ENCODE results near the gene PLXNB1.

The PLXNB1 gene

GRCh38 chr3:48399387-48400172, 30.3 kb downstream of the PLXNB1 start:
- H3K36me3 ChIP-seq (ENCODE audit: insufficient read depth, low read length) = no peaks in the 10 kb centered on the region
- H4K20me1 ChIP-seq (ENCODE audit: insufficient read depth, low read length) = no peaks in the 10 kb centered on the region
- no peak overlapping the region for H3K4me2 ChIP-seq (ENCODE audit: insufficient read depth, low read length)
- H3K27me3 ChIP-seq (ENCODE audit: insufficient read depth, low read length, poor library complexity) = peaks cover 3% of the 10 kb centered on the region
- no peak for ATAC-seq (ENCODE audit: insufficient read depth, low read depth)
- no peak for TF ChIP-seq EZH2 (IDR thresholded peaks at IDR 0.05; ENCODE audit: borderline replicate concordance, low read depth, low read length, severe bottlenecking)
- H3K79me2 ChIP-seq (ENCODE audit: insufficient read depth, low read length) = no peaks in the 10 kb centered on the region
- H3K9me3 ChIP-seq (ENCODE audit: insufficient read depth, low read length, severe bottlenecking) = no peaks in the 10 kb centered on the region
- H3K4me1 ChIP-seq (ENCODE audit: insufficient read depth, low read length) = no peaks in the 10 kb centered on the region
- H2AFZ ChIP-seq (ENCODE audit: low read depth, low read length) = no peak overlapping the region
- no peak overlapping the region for H3K4me3 ChIP-seq (ENCODE audit: low read depth in 1 of 2, low read length in 2 of 2)
- DNase-seq = no peak
- no peak overlapping the region for H3K27ac ChIP-seq (ENCODE audit: low read length)
- H3K9ac ChIP-seq (ENCODE audit: low read depth, low read length) = no peak overlapping the region

DNA sequence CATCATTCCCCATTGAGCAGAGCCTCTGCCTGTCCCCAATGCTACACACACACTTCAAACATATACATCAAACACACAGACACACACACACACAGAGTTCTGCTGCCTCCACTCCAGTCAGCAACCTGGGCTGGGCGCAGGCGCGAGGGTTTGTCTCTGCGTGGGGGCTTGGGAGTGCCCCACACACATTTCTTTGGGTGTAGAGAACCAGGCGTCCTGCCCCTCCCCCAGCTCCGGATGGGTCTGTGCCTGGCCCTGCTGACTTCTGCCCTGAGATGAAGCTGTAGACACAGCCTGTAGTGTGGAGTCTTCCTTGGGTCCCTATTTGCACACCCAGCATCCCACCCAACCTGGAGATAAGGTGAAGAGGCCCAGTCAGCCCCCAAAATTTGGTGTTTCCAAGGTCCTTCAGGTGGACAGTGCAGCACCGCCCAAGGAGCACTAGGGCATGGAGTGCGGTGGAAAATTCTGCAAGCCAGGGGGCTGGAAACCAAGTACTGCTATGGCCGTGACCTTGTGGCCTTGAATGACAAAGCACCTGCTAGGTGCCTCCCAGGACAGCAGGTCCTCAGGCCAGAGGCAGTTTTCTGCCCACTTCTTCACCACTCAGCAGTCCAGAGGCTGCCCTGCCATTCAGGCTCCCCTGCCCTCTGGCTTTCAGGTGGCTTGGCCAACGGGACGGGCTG, 31.0 kb downstream of the PLXNB1 start:
- Histone ChIP-seq H3K4me1 (ENCODE audit: insufficient read depth, low read length) (no peaks in the 10 kb centered on the region), H3K9ac (ENCODE audit: low read depth, low read length) (no peak overlapping the region), H3K4me3 (ENCODE audit: low read depth in 1 of 2, low read length in 2 of 2) (no peak overlapping the region), H2AFZ (ENCODE audit: low read depth, low read length) (no peak overlapping the region), H3K27ac (ENCODE audit: low read length) (no peak overlapping the region), H4K20me1 (ENCODE audit: insufficient read depth, low read length) (no peaks in the 10 kb centered on the region), H3K4me2 (ENCODE audit: insufficient read depth, low read length) (no peak overlapping the region), H3K9me3 (ENCODE audit: insufficient read depth, low read length, severe bottlenecking) (no peaks in the 10 kb centered on the region), H3K79me2 (ENCODE audit: insufficient read depth, low read length) (no peaks in the 10 kb centered on the region), H3K27me3 (ENCODE audit: insufficient read depth, low read length, poor library complexity) (peaks cover 3% of the 10 kb centered on the region), H3K36me3 (ENCODE audit: insufficient read depth, low read length) (no peaks in the 10 kb centered on the region)
- DNase-seq (no peak), ATAC-seq (ENCODE audit: insufficient read depth, low read depth) (no peak)
- no peak for TF ChIP-seq EZH2 (IDR thresholded peaks at IDR 0.05; ENCODE audit: borderline replicate concordance, low read depth, low read length, severe bottlenecking)
- no peak for TF ChIP-seq CTCF (IDR thresholded peaks at IDR 0.05; ENCODE audit: borderline replicate concordance, extremely low read depth, low read length, poor library complexity, severe bottlenecking)

DNA sequence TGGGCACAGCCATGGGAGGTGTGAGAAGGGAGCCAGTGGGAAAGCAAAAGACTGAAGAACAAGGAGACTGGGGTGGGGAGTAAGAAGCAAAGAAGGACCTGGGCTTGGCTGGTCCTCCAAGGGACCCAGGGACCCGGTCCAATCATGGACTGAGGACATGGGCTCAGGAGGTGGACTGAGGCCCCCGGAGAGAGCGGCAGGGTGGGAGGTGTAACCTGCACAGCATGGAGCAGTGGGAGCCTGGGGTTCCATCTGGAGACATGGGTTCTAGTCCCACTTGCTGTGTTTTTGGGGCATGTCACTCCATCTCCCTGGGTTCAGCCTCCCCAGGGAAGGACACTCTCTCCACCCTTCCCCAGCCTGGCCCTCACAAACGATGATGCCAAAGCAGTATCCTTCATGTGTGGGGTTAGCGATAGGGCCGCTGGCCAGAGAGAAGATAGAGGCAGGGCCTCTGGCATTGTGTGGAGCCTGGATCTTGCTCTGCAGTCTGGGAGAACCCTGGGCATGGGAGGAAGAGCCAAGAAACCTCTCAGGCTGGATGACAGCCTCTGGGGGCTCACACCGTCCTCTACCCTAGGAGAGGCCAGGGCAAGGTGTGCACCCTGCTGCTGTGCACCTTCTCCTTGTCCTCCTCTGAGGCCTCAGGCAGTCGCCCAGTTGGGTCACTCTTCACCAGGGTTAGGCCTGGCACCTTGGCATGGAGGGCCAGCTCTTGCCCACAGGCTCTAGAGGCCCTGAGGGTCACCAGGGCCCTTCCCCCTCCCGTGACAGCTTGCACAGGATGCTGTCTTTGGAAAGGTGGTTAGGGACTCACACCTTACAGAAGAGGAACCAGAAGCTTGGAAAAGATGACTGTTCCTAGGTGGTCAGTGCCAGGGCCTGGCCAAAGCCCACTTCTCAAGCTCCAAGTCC, 31.9 kb downstream of the PLXNB1 start:
- Histone ChIP-seq H3K9me3 (ENCODE audit: insufficient read depth, low read length, severe bottlenecking) (no peaks in the 10 kb centered on the region), H3K4me3 (ENCODE audit: low read depth in 1 of 2, low read length in 2 of 2) (no peak overlapping the region), H3K79me2 (ENCODE audit: insufficient read depth, low read length) (no peaks in the 10 kb centered on the region), H3K4me2 (ENCODE audit: insufficient read depth, low read length) (no peak overlapping the region), H3K9ac (ENCODE audit: low read depth, low read length) (no peak overlapping the region), H4K20me1 (ENCODE audit: insufficient read depth, low read length) (no peaks in the 10 kb centered on the region), H3K4me1 (ENCODE audit: insufficient read depth, low read length) (no peaks in the 10 kb centered on the region), H2AFZ (ENCODE audit: low read depth, low read length) (no peak overlapping the region), H3K27ac (ENCODE audit: low read length) (no peak overlapping the region), H3K36me3 (ENCODE audit: insufficient read depth, low read length) (no peaks in the 10 kb centered on the region), H3K27me3 (ENCODE audit: insufficient read depth, low read length, poor library complexity) (peaks cover 3% of the 10 kb centered on the region)
- TF ChIP-seq CTCF (IDR thresholded peaks at IDR 0.05; ENCODE audit: borderline replicate concordance, extremely low read depth, low read length, poor library complexity, severe bottlenecking) (no peak), EZH2 (IDR thresholded peaks at IDR 0.05; ENCODE audit: borderline replicate concordance, low read depth, low read length, severe bottlenecking) (no peak)
- ATAC-seq (ENCODE audit: insufficient read depth, low read depth) (no peak), DNase-seq (no peak)
